VCaP (cell line): ENCODE results near the gene TNPO2.

ENCODE experiments used
- H3K27ac ChIP-seq: fragments of 450-650 bp; 2 replicates; pipeline ENCODE4 v1.5.1; 2017
- TF ChIP-seq, protein P1 (sequence below): fragments of 450-650 bp; conservative IDR thresholded peaks from 2 replicates; pipeline ENCODE4 v1.5.1; 2017; ENCODE audit warnings: mild to moderate bottlenecking, moderate library complexity

TNPO2 gene

DNA sequence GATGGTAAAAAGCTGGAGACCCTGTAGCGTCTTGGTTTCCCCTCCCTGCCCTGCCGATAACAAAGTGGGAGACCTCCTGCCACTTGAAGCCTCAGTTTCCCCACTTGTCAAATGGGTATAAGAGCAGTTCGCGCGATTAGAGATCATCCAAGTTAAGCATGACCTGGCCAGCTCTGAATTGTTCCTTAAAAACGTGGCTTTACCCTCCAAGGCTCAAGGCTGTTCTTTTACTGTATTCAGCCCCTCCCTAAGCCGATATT lies 421 bp downstream of the TNPO2 start:
- peak overlapping the region; percentile 95 for H3K27ac ChIP-seq
- TF ChIP-seq, protein P1, sequence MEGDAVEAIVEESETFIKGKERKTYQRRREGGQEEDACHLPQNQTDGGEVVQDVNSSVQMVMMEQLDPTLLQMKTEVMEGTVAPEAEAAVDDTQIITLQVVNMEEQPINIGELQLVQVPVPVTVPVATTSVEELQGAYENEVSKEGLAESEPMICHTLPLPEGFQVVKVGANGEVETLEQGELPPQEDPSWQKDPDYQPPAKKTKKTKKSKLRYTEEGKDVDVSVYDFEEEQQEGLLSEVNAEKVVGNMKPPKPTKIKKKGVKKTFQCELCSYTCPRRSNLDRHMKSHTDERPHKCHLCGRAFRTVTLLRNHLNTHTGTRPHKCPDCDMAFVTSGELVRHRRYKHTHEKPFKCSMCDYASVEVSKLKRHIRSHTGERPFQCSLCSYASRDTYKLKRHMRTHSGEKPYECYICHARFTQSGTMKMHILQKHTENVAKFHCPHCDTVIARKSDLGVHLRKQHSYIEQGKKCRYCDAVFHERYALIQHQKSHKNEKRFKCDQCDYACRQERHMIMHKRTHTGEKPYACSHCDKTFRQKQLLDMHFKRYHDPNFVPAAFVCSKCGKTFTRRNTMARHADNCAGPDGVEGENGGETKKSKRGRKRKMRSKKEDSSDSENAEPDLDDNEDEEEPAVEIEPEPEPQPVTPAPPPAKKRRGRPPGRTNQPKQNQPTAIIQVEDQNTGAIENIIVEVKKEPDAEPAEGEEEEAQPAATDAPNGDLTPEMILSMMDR = no peak

DNA sequence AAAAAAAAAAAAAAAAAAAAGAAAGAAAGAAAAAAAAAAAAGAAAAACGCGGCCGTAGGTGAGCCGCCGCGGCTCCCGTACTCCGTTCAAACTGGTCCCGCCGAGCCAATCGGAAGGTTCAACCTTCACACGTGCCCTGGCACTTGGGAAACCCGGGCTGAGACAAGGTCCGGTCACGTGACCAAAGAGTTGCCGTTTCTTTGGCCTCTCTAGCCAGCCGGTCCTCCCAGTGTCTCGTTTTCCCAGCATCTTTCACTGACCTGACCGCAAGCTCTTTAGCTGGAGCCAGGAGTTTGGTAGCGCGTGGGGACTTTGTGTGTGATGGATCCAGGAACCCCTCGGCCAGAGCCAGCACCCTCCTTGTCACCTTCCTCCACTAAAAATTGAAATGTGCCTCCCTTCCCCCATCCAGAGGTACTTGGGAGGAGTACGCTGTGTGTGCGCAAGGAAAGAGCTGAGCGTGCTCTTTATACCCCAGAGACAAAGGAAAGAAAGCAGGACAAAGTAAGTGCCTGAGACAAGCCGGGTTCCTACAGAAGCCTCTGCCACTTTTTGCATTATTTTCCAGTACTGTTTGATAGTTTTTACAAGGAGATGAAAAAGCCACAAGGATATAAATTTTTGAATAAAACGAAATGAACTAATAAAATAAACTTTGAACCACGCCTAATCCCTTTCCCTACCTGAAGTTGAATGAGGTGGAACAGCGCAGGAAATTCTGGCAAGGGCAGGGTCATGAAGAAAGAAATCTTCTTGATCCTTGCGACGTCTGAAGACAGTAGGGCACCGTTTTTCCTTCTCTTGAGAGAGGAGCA lies 959 bp downstream of the TNPO2 start:
- H3K27ac ChIP-seq = peak overlapping the region; percentile 95
- TF ChIP-seq, protein P1 = no peak

- peak overlapping the region; percentile 95 for H3K27ac ChIP-seq
- TF ChIP-seq, protein P1 = no peak
Observed at GRCh38 chr19:12721656-12722565, 1.8 kb downstream of the TNPO2 start.

- H3K27ac ChIP-seq = peak overlapping the region; percentile 95
Observed at GRCh38 chr19:12720851-12721655, 2.7 kb downstream of the TNPO2 start.

GRCh38 chr19:12720296-12720695 lies 3.4 kb downstream of the TNPO2 start:
- H3K27ac ChIP-seq = peak overlapping the region; percentile 95
- TF ChIP-seq, protein P1 = no peak

More at GRCh38 chr19:12720851-12721655, 2.7 kb downstream of the TNPO2 start:
- TF ChIP-seq, protein P1 = no peak

DNA sequence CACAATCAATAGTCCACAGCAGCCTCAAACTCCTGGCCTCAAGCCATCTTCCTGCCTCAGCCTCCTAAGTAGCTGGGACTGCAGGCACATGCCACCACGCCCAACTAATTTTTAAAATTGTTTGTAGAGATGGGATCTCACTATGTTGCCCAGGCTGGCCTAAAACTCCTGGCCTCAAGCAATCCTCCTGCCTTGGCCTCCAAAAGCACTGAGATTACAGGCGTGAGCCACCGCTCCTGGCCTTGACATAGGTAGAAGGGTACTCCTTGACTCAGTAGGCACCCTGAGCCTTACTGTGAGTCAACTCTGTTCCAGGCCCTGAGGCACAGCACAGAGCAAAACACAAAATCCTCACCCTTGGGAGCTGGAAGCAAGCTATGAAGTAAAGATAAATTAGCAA lies 7.8 kb downstream of the TNPO2 start:
- no peak overlapping the region for H3K27ac ChIP-seq

More for the DNA sequence above, 7.8 kb downstream of the TNPO2 start:
- TF ChIP-seq, protein P1 = no peak
